K562 (cell line): ENCODE data around the gene ALKBH3. TPM values are rescaled to one million over a fixed set of nuclear protein-coding genes. Genes with fewer than 3 reads are reported as not detected.

Experiments used
- CSDE1 ChIP-seq, 2 experiments: fragments of 450-650 bp; IDR thresholded peaks; 2 replicates each; pipeline ENCODE4 v1.6.1; 2016; ENCODE audit warnings: mild to moderate bottlenecking in 1 of 2
- KDM1A ChIP-seq, 2 experiments: fragments of 450-650 bp; IDR thresholded peaks; 2 replicates each; pipeline ENCODE4 v1.6.1; 2016; ENCODE audit warnings: mild to moderate bottlenecking in 2 of 2
- MEF2D ChIP-seq: conservative IDR thresholded peaks from 2 replicates; pipeline ENCODE4 v1.6.1; 2016; ENCODE audit warnings: low read depth, missing genetic modification characterization, missing compliant biosample characterization
- MTA2 ChIP-seq: fragments of 450-650 bp; IDR thresholded peaks from 2 replicates; pipeline ENCODE4 v1.6.1; 2016; ENCODE audit warnings: low read depth
- POLR2B ChIP-seq: fragments of 450-650 bp; IDR thresholded peaks from 2 replicates; pipeline ENCODE4 v1.6.1; 2018; ENCODE audit warnings: low read depth; ENCODE audit not compliant: partially characterized antibody
- PTBP1 ChIP-seq: fragments of 200-400 bp; formaldehyde crosslinking; IDR thresholded peaks from 2 replicates; pipeline ENCODE4 v1.6.1; 2017; ENCODE audit warnings: low read depth, low read length
- PYGO2 ChIP-seq: fragments of 450-650 bp; IDR thresholded peaks from 2 replicates; pipeline ENCODE4 v1.6.1; 2016; ENCODE audit warnings: mild to moderate bottlenecking, missing genetic modification characterization, moderate library complexity, missing compliant biosample characterization
- RFX7 ChIP-seq: fragments of 250-450 bp; sonication (Bioruptor Pico); IDR thresholded peaks from 2 replicates; pipeline ENCODE4 v1.5.1; 2021; ENCODE audit warnings: mild to moderate bottlenecking
- SIN3A ChIP-seq, 2 experiments: fragments of 150-350 bp in 1 of 2; IDR thresholded peaks; 2 replicates each; pipeline ENCODE4 v1.6.1; 2011 to 2016; ENCODE audit warnings: borderline replicate concordance in 2 of 2, low read depth in 2 of 2, low read length in 2 of 2, mild to moderate bottlenecking in 2 of 2, moderate library complexity in 2 of 2; ENCODE audit not compliant: control insufficient read depth in 1 of 2
- SPI1 ChIP-seq: IDR thresholded peaks from 2 replicates; pipeline ENCODE4 v1.6.1; 2011; ENCODE audit warnings: low read depth, low read length, control low read depth, borderline replicate concordance
- ZNF24 ChIP-seq: fragments of 450-650 bp; IDR thresholded peaks from 2 replicates; pipeline ENCODE4 v1.6.1; 2016
- ZNF445 ChIP-seq: fragments of 250-450 bp; sonication (Bioruptor Pico); IDR thresholded peaks from 2 replicates; pipeline ENCODE4 v1.4.0; 2020; ENCODE audit warnings: low read depth, mild to moderate bottlenecking, moderate library complexity
- ZNF583 ChIP-seq: fragments of 250-450 bp; sonication (Bioruptor Pico); IDR thresholded peaks from 2 replicates; pipeline ENCODE4 v1.4.0; 2020
- ZNF785 ChIP-seq: fragments of 250-450 bp; sonication (Bioruptor Pico); IDR thresholded peaks from 2 replicates; pipeline ENCODE4 v1.4.0; 2020; ENCODE audit warnings: mild to moderate bottlenecking
- polyA plus RNA-seq, 8 experiments: library from polyadenylated mRNA; depleted of rRNA in 4 of 8; stranded (reverse) in 5 of 8; unstranded in 3 of 8; fragments of >200 nt; fragmentation: Nextera tagmentation in 2 of 8; fragmentation: Illumina TruSeq in 1 of 8; extraction: Ambion mirVana in 2 of 8; extraction: Trizol in 1 of 8; gene quantifications; 2 replicates each; pipeline versions ENCODE4 v1.2.1 to v1.2.3, GENCODE V29; 2011 to 2014; ENCODE audit warnings: inconsistent platforms in 1 of 8, missing spikeins in 1 of 8
- total RNA-seq, 7 experiments: library from RNA; depleted of rRNA in 6 of 7; stranded (reverse); fragments of >200 nt in 6 of 7; fragmentation: Illumina TruSeq in 2 of 7; extraction: Trizol in 2 of 7; gene quantifications; 2 replicates each; pipeline versions ENCODE4 v1.2.1 to v1.2.3, GENCODE V29; 2011 to 2021; ENCODE audit warnings: low replicate concordance in 1 of 7
- TF ChIP-seq, protein P1 (sequence below): sonication (generic); formaldehyde crosslinking; IDR thresholded peaks from 2 replicates; pipeline ENCODE4 v1.8.0; 2023; ENCODE audit warnings: mild to moderate bottlenecking, missing genetic modification reagents
- TF ChIP-seq, protein P2 (sequence below): fragments of 250-450 bp; sonication (Bioruptor Pico); IDR thresholded peaks from 2 replicates; pipeline ENCODE4 v1.8.0; 2021; ENCODE audit warnings: moderate library complexity, mild to moderate bottlenecking, inconsistent platforms
- TF ChIP-seq, protein P3 (sequence below): fragments of 250-450 bp; sonication (Bioruptor Pico); IDR thresholded peaks from 2 replicates; pipeline ENCODE4 v1.5.0; 2021; ENCODE audit warnings: mild to moderate bottlenecking, borderline replicate concordance
- TF ChIP-seq, protein P4 (sequence below): fragments of 200-800 bp; sonication (Bioruptor generic); IDR thresholded peaks from 2 replicates; pipeline ENCODE4 v1.6.1; 2017; ENCODE audit warnings: missing genetic modification characterization, missing compliant biosample characterization

Gene ALKBH3
- total and polyA plus RNA-seq, 9 of the 15 experiments (the other 6 are each of a cell fraction or from before 2014, with no cell fraction given) = 16.0 to 49.9 (median 36.5) TPM

DNA sequence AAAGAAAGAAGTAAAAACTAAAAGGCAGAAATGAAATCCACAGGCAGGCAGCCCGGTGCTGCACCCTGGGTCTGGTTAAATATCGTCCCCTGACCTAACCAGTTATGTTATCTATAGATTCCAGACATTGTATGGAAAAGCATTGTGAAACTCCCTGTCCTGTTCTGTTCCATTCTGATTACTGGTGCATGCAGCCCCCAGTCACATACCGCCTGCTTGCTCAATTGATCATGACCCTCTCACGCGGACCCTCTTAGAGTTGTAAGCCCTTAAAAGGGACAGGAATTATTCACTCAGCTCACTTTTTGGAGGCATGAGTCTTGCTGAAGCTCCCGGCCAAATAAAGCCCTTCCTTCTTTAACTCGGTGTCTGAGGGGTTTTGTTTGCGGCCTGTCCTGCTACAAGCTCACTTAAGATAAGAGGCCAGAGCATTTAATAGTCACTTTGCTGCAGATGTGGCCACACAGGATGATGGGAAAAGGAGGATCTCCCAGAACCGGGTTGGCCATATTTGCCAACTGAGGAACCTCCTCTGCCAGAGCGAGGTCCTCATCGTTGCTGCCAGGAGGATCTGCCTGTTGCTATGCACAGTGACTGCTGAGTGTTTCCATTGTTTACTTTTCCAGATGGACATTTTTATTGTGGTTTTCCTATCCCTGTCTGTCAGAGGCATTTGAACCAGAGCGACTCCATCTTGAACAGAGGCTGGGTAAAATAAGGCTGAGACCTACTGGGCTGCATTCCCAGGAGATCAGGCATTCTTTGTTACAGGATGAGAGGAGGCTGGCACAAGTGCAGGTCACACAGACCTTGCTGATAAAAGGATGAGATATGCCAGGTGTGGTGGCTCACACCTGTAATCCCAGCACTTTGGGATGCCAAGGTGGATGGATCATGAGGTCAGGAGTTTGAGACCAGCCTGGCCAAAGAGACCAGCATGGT is 72.0 kb downstream of the ALKBH3 start (continued):
- TF ChIP-seq, protein P1, sequence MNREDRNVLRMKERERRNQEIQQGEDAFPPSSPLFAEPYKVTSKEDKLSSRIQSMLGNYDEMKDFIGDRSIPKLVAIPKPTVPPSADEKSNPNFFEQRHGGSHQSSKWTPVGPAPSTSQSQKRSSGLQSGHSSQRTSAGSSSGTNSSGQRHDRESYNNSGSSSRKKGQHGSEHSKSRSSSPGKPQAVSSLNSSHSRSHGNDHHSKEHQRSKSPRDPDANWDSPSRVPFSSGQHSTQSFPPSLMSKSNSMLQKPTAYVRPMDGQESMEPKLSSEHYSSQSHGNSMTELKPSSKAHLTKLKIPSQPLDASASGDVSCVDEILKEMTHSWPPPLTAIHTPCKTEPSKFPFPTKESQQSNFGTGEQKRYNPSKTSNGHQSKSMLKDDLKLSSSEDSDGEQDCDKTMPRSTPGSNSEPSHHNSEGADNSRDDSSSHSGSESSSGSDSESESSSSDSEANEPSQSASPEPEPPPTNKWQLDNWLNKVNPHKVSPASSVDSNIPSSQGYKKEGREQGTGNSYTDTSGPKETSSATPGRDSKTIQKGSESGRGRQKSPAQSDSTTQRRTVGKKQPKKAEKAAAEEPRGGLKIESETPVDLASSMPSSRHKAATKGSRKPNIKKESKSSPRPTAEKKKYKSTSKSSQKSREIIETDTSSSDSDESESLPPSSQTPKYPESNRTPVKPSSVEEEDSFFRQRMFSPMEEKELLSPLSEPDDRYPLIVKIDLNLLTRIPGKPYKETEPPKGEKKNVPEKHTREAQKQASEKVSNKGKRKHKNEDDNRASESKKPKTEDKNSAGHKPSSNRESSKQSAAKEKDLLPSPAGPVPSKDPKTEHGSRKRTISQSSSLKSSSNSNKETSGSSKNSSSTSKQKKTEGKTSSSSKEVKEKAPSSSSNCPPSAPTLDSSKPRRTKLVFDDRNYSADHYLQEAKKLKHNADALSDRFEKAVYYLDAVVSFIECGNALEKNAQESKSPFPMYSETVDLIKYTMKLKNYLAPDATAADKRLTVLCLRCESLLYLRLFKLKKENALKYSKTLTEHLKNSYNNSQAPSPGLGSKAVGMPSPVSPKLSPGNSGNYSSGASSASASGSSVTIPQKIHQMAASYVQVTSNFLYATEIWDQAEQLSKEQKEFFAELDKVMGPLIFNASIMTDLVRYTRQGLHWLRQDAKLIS = peak; percentile 89
- TF ChIP-seq CSDE1 (IDR thresholded peaks at IDR 0.05) (no peak), ZNF785 (peak; percentile 92), ZNF445 (peak; percentile 82; the same call in 1 of the 2 replicates), PTBP1 (no peak), SPI1 (no peak), POLR2B (no peak), PYGO2 (peak; percentile 93), MTA2 (peak; percentile 93), ZNF24 (no peak), MEF2D (tag) (peak; percentile 98), ZNF583 (CRISPR knock-in tag) (peak; percentile 99), RFX7 (CRISPR knock-in tag) (no peak), KDM1A (IDR thresholded peaks at IDR 0.05) (peak; percentile 62 to 67; a peak in 3 of 4 replicates), SIN3A (IDR thresholded peaks at IDR 0.05; ENCODE audit: borderline replicate concordance in 2 of 2, control insufficient read depth in 1 of 2, low read depth in 2 of 2, low read length in 2 of 2) (no peak)
- TF ChIP-seq, protein P2, sequence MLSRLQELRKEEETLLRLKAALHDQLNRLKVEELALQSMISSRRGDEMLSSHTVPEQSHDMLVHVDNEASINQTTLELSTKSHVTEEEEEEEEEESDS (CRISPR knock-in tag) = peak; percentile 77
- TF ChIP-seq, protein P3, sequence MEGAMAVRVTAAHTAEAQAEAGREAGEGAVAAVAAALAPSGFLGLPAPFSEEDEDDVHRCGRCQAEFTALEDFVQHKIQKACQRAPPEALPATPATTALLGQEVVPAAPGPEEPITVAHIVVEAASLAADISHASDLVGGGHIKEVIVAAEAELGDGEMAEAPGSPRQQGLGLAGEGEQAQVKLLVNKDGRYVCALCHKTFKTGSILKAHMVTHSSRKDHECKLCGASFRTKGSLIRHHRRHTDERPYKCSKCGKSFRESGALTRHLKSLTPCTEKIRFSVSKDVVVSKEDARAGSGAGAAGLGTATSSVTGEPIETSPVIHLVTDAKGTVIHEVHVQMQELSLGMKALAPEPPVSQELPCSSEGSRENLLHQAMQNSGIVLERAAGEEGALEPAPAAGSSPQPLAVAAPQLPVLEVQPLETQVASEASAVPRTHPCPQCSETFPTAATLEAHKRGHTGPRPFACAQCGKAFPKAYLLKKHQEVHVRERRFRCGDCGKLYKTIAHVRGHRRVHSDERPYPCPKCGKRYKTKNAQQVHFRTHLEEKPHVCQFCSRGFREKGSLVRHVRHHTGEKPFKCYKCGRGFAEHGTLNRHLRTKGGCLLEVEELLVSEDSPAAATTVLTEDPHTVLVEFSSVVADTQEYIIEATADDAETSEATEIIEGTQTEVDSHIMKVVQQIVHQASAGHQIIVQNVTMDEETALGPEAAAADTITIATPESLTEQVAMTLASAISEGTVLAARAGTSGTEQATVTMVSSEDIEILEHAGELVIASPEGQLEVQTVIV (CRISPR knock-in tag) = no peak
- TF ChIP-seq, protein P4, sequence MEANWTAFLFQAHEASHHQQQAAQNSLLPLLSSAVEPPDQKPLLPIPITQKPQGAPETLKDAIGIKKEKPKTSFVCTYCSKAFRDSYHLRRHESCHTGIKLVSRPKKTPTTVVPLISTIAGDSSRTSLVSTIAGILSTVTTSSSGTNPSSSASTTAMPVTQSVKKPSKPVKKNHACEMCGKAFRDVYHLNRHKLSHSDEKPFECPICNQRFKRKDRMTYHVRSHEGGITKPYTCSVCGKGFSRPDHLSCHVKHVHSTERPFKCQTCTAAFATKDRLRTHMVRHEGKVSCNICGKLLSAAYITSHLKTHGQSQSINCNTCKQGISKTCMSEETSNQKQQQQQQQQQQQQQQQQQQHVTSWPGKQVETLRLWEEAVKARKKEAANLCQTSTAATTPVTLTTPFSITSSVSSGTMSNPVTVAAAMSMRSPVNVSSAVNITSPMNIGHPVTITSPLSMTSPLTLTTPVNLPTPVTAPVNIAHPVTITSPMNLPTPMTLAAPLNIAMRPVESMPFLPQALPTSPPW (CRISPR knock-in tag) = peak; percentile 25; the same call in 1 of the 2 replicates
